Stimulated activated CD8-positive, alpha-beta memory T cell treated with anti-CD3 and anti-CD28 coated beads, Interleukin-7, amount 100 ng/mL, for 4 hours (primary cell): ENCODE results near the gene CELF2.

Experiments
- DNase-seq, 2 donors: peaks; one replicate each; pipeline ENCODE4 v3.0.0-alpha.2; 2020; ENCODE audit warnings: low read depth in 2 of 2

CELF2 gene

GRCh38 chr10:11131112-11131639, 113.5 kb downstream of the CELF2 start:
- DNase-seq = no peak

GRCh38 chr10:11134411-11134810, 116.7 kb downstream of the CELF2 start:
- no peak for DNase-seq

GRCh38 chr10:11135709-11136108, 118.0 kb downstream of the CELF2 start:
- DNase-seq = no peak

GRCh38 chr10:11138314-11139033, 120.8 kb downstream of the CELF2 start:
- DNase-seq = no peak

- DNase-seq = no peak
Observed at GRCh38 chr10:11140963-11141362, 123.3 kb downstream of the CELF2 start.

- no peak for DNase-seq
Observed at GRCh38 chr10:11141571-11142091, 124.0 kb downstream of the CELF2 start.

GRCh38 chr10:11142777-11143176, 125.1 kb downstream of the CELF2 start:
- no peak for DNase-seq

- DNase-seq = no peak
Observed at GRCh38 chr10:11143242-11143641, 125.6 kb downstream of the CELF2 start.

GRCh38 chr10:11144626-11145494, 127.2 kb downstream of the CELF2 start:
- DNase-seq = no peak

GRCh38 chr10:11145495-11145855, 127.8 kb downstream of the CELF2 start:
- DNase-seq = peak; percentile 44

GRCh38 chr10:11146402-11147171, 128.9 kb downstream of the CELF2 start:
- DNase-seq = no peak

- no peak for DNase-seq
Observed at GRCh38 chr10:11147722-11148121, 130.1 kb downstream of the CELF2 start.

- DNase-seq = no peak
Observed at GRCh38 chr10:11148142-11149028, 130.7 kb downstream of the CELF2 start.

- DNase-seq = no peak
Observed at GRCh38 chr10:11149807-11150141, 132.1 kb downstream of the CELF2 start.

GRCh38 chr10:11150231-11150731, 132.6 kb downstream of the CELF2 start:
- DNase-seq = no peak

- DNase-seq = no peak
Observed at GRCh38 chr10:11150879-11151415, 133.3 kb downstream of the CELF2 start.

- DNase-seq = no peak
Observed at GRCh38 chr10:11152801-11153200, 135.1 kb downstream of the CELF2 start.

GRCh38 chr10:11153245-11153644, 135.6 kb downstream of the CELF2 start:
- DNase-seq = no peak

- DNase-seq = no peak
Observed at GRCh38 chr10:11153766-11154165, 136.1 kb downstream of the CELF2 start.

GRCh38 chr10:11154333-11154732, 136.7 kb downstream of the CELF2 start:
- DNase-seq = no peak
